Natural killer cell (primary cell): Measurements from ENCODE around the gene SH3BP5L. TPM values are rescaled to one million over a fixed set of nuclear protein-coding genes. Genes with fewer than 3 reads are reported as not detected.

ENCODE experiments used
- ATAC-seq, 3 donors: fragments of 150-1000 bp in 2 of 3; fragments of 200-7000 bp in 1 of 3; cut with Tn5 transposase; 1 replicate in 1 of 3; 2 replicates in 2 of 3; pipeline ENCODE4 v1.10.0; 2021; ENCODE audit warnings: mild to moderate bottlenecking in 2 of 3, moderate library complexity in 2 of 3
- DNase-seq, 2 donors: peaks; one replicate each; pipeline versions ENCODE4 v3.0.0 to v3.0.0-alpha.2; 2013 to 2021; ENCODE audit warnings: mixed read lengths in 1 of 2
- H3K27ac ChIP-seq: one replicate; pipeline ENCODE4 v1.5.1; 2013; ENCODE audit warnings: mild to moderate bottlenecking, low read length
- H3K27me3 ChIP-seq: one replicate; pipeline ENCODE4 v1.6.1; 2013; ENCODE audit warnings: low read length; ENCODE audit not compliant: control insufficient read depth, insufficient read depth
- H3K36me3 ChIP-seq: one replicate; pipeline ENCODE4 v1.6.1; 2013; ENCODE audit warnings: low read length; ENCODE audit not compliant: control insufficient read depth, insufficient read depth
- H3K4me1 ChIP-seq: one replicate; pipeline ENCODE4 v1.6.1; 2013; ENCODE audit warnings: low read length; ENCODE audit not compliant: control insufficient read depth, insufficient read depth
- H3K4me3 ChIP-seq: one replicate; pipeline ENCODE4 v1.5.1; 2013; ENCODE audit warnings: low read length
- H3K9me3 ChIP-seq: one replicate; pipeline ENCODE4 v1.6.1; 2013; ENCODE audit warnings: low read length; ENCODE audit not compliant: control insufficient read depth, insufficient read depth
- H3K27ac Mint-ChIP-seq, 2 donors: one replicate each; pipeline ENCODE4 v1.8.0; 2022; ENCODE audit warnings: mild to moderate bottlenecking in 2 of 2, mixed read lengths in 2 of 2, moderate library complexity in 1 of 2
- H3K27me3 Mint-ChIP-seq, 2 donors: one replicate each; pipeline ENCODE4 v1.8.0; 2022; ENCODE audit warnings: low read depth in 2 of 2, mixed read lengths in 2 of 2
- H3K36me3 Mint-ChIP-seq: one replicate; pipeline ENCODE4 v1.8.0; 2022; ENCODE audit warnings: mixed read lengths
- H3K4me1 Mint-ChIP-seq, 2 donors: one replicate each; pipeline ENCODE4 v1.8.0; 2022; ENCODE audit warnings: mixed read lengths in 2 of 2
- H3K4me3 Mint-ChIP-seq: one replicate; pipeline ENCODE4 v1.8.0; 2022; ENCODE audit warnings: mild to moderate bottlenecking, moderate library complexity, mixed read lengths
- H3K9me3 Mint-ChIP-seq, 2 donors: one replicate each; pipeline ENCODE4 v1.8.0; 2022; ENCODE audit warnings: mixed read lengths in 2 of 2
- CTCF ChIP-seq: fragments of 200-600 bp; IDR thresholded peaks from one replicate; pipeline ENCODE4 v1.8.0; 2022; ENCODE audit warnings: antibody characterized with exemption
- WGBS: methylation state at CpG from one replicate; pipeline ENCODE4 v1.1.7; 2013; ENCODE audit warnings: missing lambda C conversion rate; ENCODE audit not compliant: insufficient coverage; 5-methylcytosine and 5-hydroxymethylcytosine counted together
- intact Hi-C: fragments of 100-400 bp; cut with micrococcal nuclease; formaldehyde crosslinking; loops from one replicate; pipeline ENCODE4 v1.14.2; 2022
- total RNA-seq, 4 donors: library from RNA; stranded (reverse); fragments of 120-200 nt in 1 of 4; gene quantifications; one replicate each; pipeline versions ENCODE4 v1.2.3 to v1.2.4, GENCODE V29; 2013 to 2022

SH3BP5L gene
- total RNA-seq, 3 donors from 2014 or later (not counting 1 experiment from before 2014, with no cell fraction given) = 19.0 to 27.5 (median 22.9) TPM

GRCh38 chr1:248787430-248787829, 38.3 kb downstream of the SH3BP5L start:
- 90% methylated on average over 4 of the region's 4 CpGs for WGBS
- DNase-seq (no peak), ATAC-seq (no peak)
- no peak overlapping the region for H3K27ac Mint-ChIP-seq
- intact Hi-C loops = no loop called here
- Histone ChIP-seq H3K9me3 (no peaks in the 10 kb centered on the region), H3K4me3 (no peak overlapping the region), H3K36me3 (no peaks in the 10 kb centered on the region), H3K27me3 (no peaks in the 10 kb centered on the region), H3K27ac (no peak overlapping the region), H3K4me1 (no peaks in the 10 kb centered on the region)
- TF ChIP-seq CTCF = no peak
- no peak overlapping the region for H3K4me3 Mint-ChIP-seq
- H3K9me3 Mint-ChIP-seq = no peaks in the 10 kb centered on the region
- H3K36me3 Mint-ChIP-seq = no peaks in the 10 kb centered on the region
- no peaks in the 10 kb centered on the region for H3K4me1 Mint-ChIP-seq
- H3K27me3 Mint-ChIP-seq = peaks cover 0 to 18% of the 10 kb centered on the region in 2 donors

- H3K27me3 ChIP-seq = no peaks in the 10 kb centered on the region
- Mint-ChIP-seq H3K4me3 (no peak overlapping the region), H3K9me3 (peaks cover 2 to 3% of the 10 kb centered on the region in 2 donors), H3K36me3 (no peaks in the 10 kb centered on the region), H3K27ac (no peak overlapping the region), H3K4me1 (no peaks in the 10 kb centered on the region), H3K27me3 (peaks cover 0 to 18% of the 10 kb centered on the region in 2 donors)
- no peaks in the 10 kb centered on the region for H3K4me1 ChIP-seq
- no peak for TF ChIP-seq CTCF
- H3K36me3 ChIP-seq = no peaks in the 10 kb centered on the region
- H3K9me3 ChIP-seq = no peaks in the 10 kb centered on the region
- 65% methylated on average over 3 of the region's 3 CpGs for WGBS
- intact Hi-C loops = no loop called here
- H3K27ac ChIP-seq = no peak overlapping the region
- no peak overlapping the region for H3K4me3 ChIP-seq
- DNase-seq (no peak), ATAC-seq (no peak)
Measured at GRCh38 chr1:248786156-248786555, 39.6 kb downstream of the SH3BP5L start.

GRCh38 chr1:248783367-248783766, 42.3 kb downstream of the SH3BP5L start:
- Histone ChIP-seq H3K4me3 (no peak overlapping the region), H3K27ac (no peak overlapping the region), H3K9me3 (no peaks in the 10 kb centered on the region), H3K36me3 (no peaks in the 10 kb centered on the region), H3K4me1 (no peaks in the 10 kb centered on the region), H3K27me3 (no peaks in the 10 kb centered on the region)
- Mint-ChIP-seq H3K9me3 (peaks cover 3% of the 10 kb centered on the region in 2 donors), H3K4me3 (no peak overlapping the region), H3K36me3 (no peaks in the 10 kb centered on the region), H3K27me3 (peaks cover 2 to 18% of the 10 kb centered on the region in 2 donors), H3K4me1 (no peaks in the 10 kb centered on the region), H3K27ac (no peak overlapping the region)
- intact Hi-C loops = no loop called here
- 70% methylated on average over 3 of the region's 3 CpGs for WGBS
- TF ChIP-seq CTCF = no peak
- DNase-seq = no peak
- ATAC-seq = no peak

GRCh38 chr1:248782416-248783141, 43.1 kb downstream of the SH3BP5L start:
- 90% methylated on average over 16 of the region's 16 CpGs for WGBS
- peaks cover 3% of the 10 kb centered on the region in 2 donors for H3K9me3 Mint-ChIP-seq
- intact Hi-C loops = no loop called here
- H3K27ac Mint-ChIP-seq = no peak overlapping the region
- no peak for TF ChIP-seq CTCF
- H3K4me3 ChIP-seq = no peak overlapping the region
- no peak overlapping the region for H3K4me3 Mint-ChIP-seq
- H3K36me3 ChIP-seq = no peaks in the 10 kb centered on the region
- DNase-seq (no peak), ATAC-seq (no peak)
- H3K27me3 ChIP-seq = no peaks in the 10 kb centered on the region
- H3K27ac ChIP-seq = no peak overlapping the region
- H3K9me3 ChIP-seq = peaks cover under 1% of the 10 kb centered on the region
- H3K36me3 Mint-ChIP-seq = no peaks in the 10 kb centered on the region
- no peaks in the 10 kb centered on the region for H3K4me1 ChIP-seq
- no peaks in the 10 kb centered on the region for H3K4me1 Mint-ChIP-seq
- peaks cover 2 to 12% of the 10 kb centered on the region in 2 donors for H3K27me3 Mint-ChIP-seq
